K562 (cell line): ENCODE data around the gene SPNS1. TPM values are rescaled to one million over a fixed set of nuclear protein-coding genes. Genes with fewer than 3 reads are reported as not detected.

ENCODE experiments used
- BCOR ChIP-seq: fragments of 450-650 bp; IDR thresholded peaks from 2 replicates; pipeline ENCODE4 v1.6.1; 2016
- CEBPG ChIP-seq, 3 experiments: fragments of 200-800 bp in 1 of 3; sonication (Bioruptor generic) in 1 of 3; sonication (generic) in 1 of 3; formaldehyde crosslinking in 1 of 3; IDR thresholded peaks in 2 of 3; conservative IDR thresholded peaks in 1 of 3; 2 replicates each; pipeline versions ENCODE4 v1.6.1 to v1.8.0; 2016 to 2022; ENCODE audit warnings: missing compliant biosample characterization in 2 of 3, missing genetic modification characterization in 2 of 3, mild to moderate bottlenecking in 1 of 3, missing genetic modification reagents in 1 of 3
- CREB1 ChIP-seq, 2 experiments: sonication (generic) in 1 of 2; formaldehyde crosslinking in 1 of 2; IDR thresholded peaks; 2 replicates each; pipeline versions ENCODE4 v1.6.1 to v1.8.0; 2012 to 2022; ENCODE audit warnings: inconsistent platforms in 1 of 2, mild to moderate bottlenecking in 1 of 2, missing genetic modification reagents in 1 of 2, moderate library complexity in 1 of 2
- CREB3L1 ChIP-seq: fragments of 450-650 bp; IDR thresholded peaks from 2 replicates; pipeline ENCODE4 v1.6.1; 2014; ENCODE audit warnings: low read depth, mild to moderate bottlenecking, moderate library complexity, borderline replicate concordance
- CXXC5 ChIP-seq: fragments of 250-450 bp; sonication (Bioruptor Pico); IDR thresholded peaks from 2 replicates; pipeline ENCODE4 v1.8.0; 2022; ENCODE audit warnings: inconsistent platforms, mild to moderate bottlenecking, moderate library complexity
- DPF2 ChIP-seq: fragments of 450-650 bp; IDR thresholded peaks from 2 replicates; pipeline ENCODE4 v1.6.1; 2016
- EGR1 ChIP-seq: fragments of 450-650 bp; conservative IDR thresholded peaks from 2 replicates; pipeline ENCODE4 v1.6.1; 2017; ENCODE audit warnings: mild to moderate bottlenecking
- FOXA1 ChIP-seq: fragments of 450-650 bp; IDR thresholded peaks from 2 replicates; pipeline ENCODE4 v1.6.1; 2016; ENCODE audit warnings: mild to moderate bottlenecking, borderline replicate concordance
- GABPB1 ChIP-seq: sonication (generic); formaldehyde crosslinking; IDR thresholded peaks from 2 replicates; pipeline ENCODE4 v1.8.0; 2022; ENCODE audit warnings: mild to moderate bottlenecking, missing genetic modification reagents
- HBP1 ChIP-seq: fragments of 450-650 bp; formaldehyde crosslinking; IDR thresholded peaks from 2 replicates; pipeline ENCODE4 v1.4.0; 2022; ENCODE audit warnings: missing genetic modification characterization
- KDM1A ChIP-seq, 2 experiments: fragments of 450-650 bp; IDR thresholded peaks; 2 replicates each; pipeline ENCODE4 v1.6.1; 2016; ENCODE audit warnings: mild to moderate bottlenecking in 2 of 2
- NCOA4 ChIP-seq: fragments of 450-650 bp; IDR thresholded peaks from 2 replicates; pipeline ENCODE4 v1.6.1; 2018; ENCODE audit warnings: mild to moderate bottlenecking; ENCODE audit not compliant: partially characterized antibody
- PCBP2 ChIP-seq: fragments of 200-400 bp; formaldehyde crosslinking; IDR thresholded peaks from 2 replicates; pipeline ENCODE4 v1.6.1; 2018; ENCODE audit warnings: low read length, low read depth, mild to moderate bottlenecking, moderate library complexity; ENCODE audit not compliant: poor library complexity, severe bottlenecking
- SIRT6 ChIP-seq: IDR thresholded peaks from one replicate; pipeline ENCODE4 v1.6.1; 2012; ENCODE audit warnings: low read depth, mild to moderate bottlenecking, control low read depth, inconsistent platforms, low read length, moderate library complexity
- SREBF1 ChIP-seq: fragments of 150-350 bp; IDR thresholded peaks from 2 replicates; pipeline ENCODE4 v1.6.1; 2014; ENCODE audit warnings: antibody characterized with exemption, low read depth, low read length, borderline replicate concordance
- SREBF2 ChIP-seq: sonication (generic); formaldehyde crosslinking; IDR thresholded peaks from 2 replicates; pipeline ENCODE4 v1.4.0; 2020; ENCODE audit warnings: mild to moderate bottlenecking, missing genetic modification reagents
- STAG1 ChIP-seq: sonication (generic); formaldehyde crosslinking; IDR thresholded peaks from 2 replicates; pipeline ENCODE4 v1.5.0; 2020; ENCODE audit warnings: missing genetic modification reagents, borderline replicate concordance
- TCF3 ChIP-seq: sonication (generic); formaldehyde crosslinking; IDR thresholded peaks from 2 replicates; pipeline ENCODE4 v1.4.0; 2020; ENCODE audit warnings: mild to moderate bottlenecking, missing genetic modification reagents
- ZBTB26 ChIP-seq: fragments of 450-650 bp; formaldehyde crosslinking; IDR thresholded peaks from 2 replicates; pipeline ENCODE4 v1.4.0; 2022; ENCODE audit warnings: missing genetic modification characterization
- ZNF143 ChIP-seq: sonication (generic); formaldehyde crosslinking; IDR thresholded peaks from 2 replicates; pipeline ENCODE4 v1.9.0; 2022; ENCODE audit warnings: mild to moderate bottlenecking, missing genetic modification reagents
- ZNF408 ChIP-seq: fragments of 250-450 bp; sonication (Bioruptor Pico); IDR thresholded peaks from 2 replicates; pipeline ENCODE4 v1.4.0; 2020; ENCODE audit warnings: low read depth, mild to moderate bottlenecking, moderate library complexity
- ZNF740 ChIP-seq, 3 experiments: fragments of 200-800 bp in 1 of 3; sonication (Bioruptor generic) in 1 of 3; sonication (generic) in 1 of 3; formaldehyde crosslinking in 1 of 3; IDR thresholded peaks; 2 replicates each; pipeline versions ENCODE4 v1.6.1 to v1.8.0; 2016 to 2022; ENCODE audit warnings: mild to moderate bottlenecking in 2 of 3, missing compliant biosample characterization in 2 of 3, missing genetic modification characterization in 2 of 3, missing genetic modification reagents in 1 of 3
- ZNF830 ChIP-seq: fragments of 250-450 bp; sonication (Bioruptor Pico); IDR thresholded peaks from 2 replicates; pipeline ENCODE4 v1.5.0; 2021; ENCODE audit warnings: mild to moderate bottlenecking
- polyA plus RNA-seq, 8 experiments: library from polyadenylated mRNA; depleted of rRNA in 4 of 8; stranded (reverse) in 5 of 8; unstranded in 3 of 8; fragments of >200 nt; fragmentation: Nextera tagmentation in 2 of 8; fragmentation: Illumina TruSeq in 1 of 8; extraction: Ambion mirVana in 2 of 8; extraction: Trizol in 1 of 8; gene quantifications; 2 replicates each; pipeline versions ENCODE4 v1.2.1 to v1.2.3, GENCODE V29; 2011 to 2014; ENCODE audit warnings: inconsistent platforms in 1 of 8, missing spikeins in 1 of 8
- total RNA-seq, 7 experiments: library from RNA; depleted of rRNA in 6 of 7; stranded (reverse); fragments of >200 nt in 6 of 7; fragmentation: Illumina TruSeq in 2 of 7; extraction: Trizol in 2 of 7; gene quantifications; 2 replicates each; pipeline versions ENCODE4 v1.2.1 to v1.2.3, GENCODE V29; 2011 to 2021; ENCODE audit warnings: low replicate concordance in 1 of 7

SPNS1 gene
- total and polyA plus RNA-seq, 9 of the 15 experiments (the other 6 are each of a cell fraction or from before 2014, with no cell fraction given), result 0.58 to 64.9 (median 13.7) TPM

- TF ChIP-seq ZNF408 (CRISPR knock-in tag) (no peak), FOXA1 (no peak), DPF2 (peak; percentile 97), SIRT6 (no peak), SREBF2 (CRISPR knock-in tag) (no peak), TCF3 (peak; percentile 94), KDM1A (IDR thresholded peaks at IDR 0.05) (peak; percentile 52 to 64; a peak in 3 of 4 replicates), ZBTB26 (peak; percentile 87), PCBP2 (no peak), HBP1 (CRISPR knock-in tag) (peak; percentile 90), CREB3L1 (no peak), ZNF740 (CRISPR knock-in tag; IDR thresholded peaks at IDR 0.05) (no peak), ZNF740 (tag; IDR thresholded peaks at IDR 0.05) (peak; percentile 52 to 61; a peak in 2 of 4 replicates), ZNF830 (no peak), CREB1 (IDR thresholded peaks at IDR 0.05) (peak; percentile 44; the same call in 1 of the 2 replicates), CREB1 (CRISPR knock-in tag; IDR thresholded peaks at IDR 0.05) (no peak), SREBF1 (no peak), STAG1 (CRISPR knock-in tag) (no peak), BCOR (peak; percentile 89), ZNF143 (peak; percentile 70), GABPB1 (peak; percentile 77), EGR1 (peak; percentile 98), CXXC5 (CRISPR knock-in tag) (peak; percentile 62), CEBPG (CRISPR knock-in tag; IDR thresholded peaks at IDR 0.05) (no peak), CEBPG (tag; conservative IDR thresholded peaks at IDR 0.05 in 1 of 2, IDR thresholded peaks at IDR 0.05 in 1 of 2) (no peak), NCOA4 (peak; percentile 31)
Measured at GRCh38 chr16:29009050-29009837, 34.7 kb downstream of the SPNS1 start (continued).
